Transverse colon (tissue), 4 donors: ENCODE data around the gene HSPA1A. TPM values are rescaled to one million over a fixed set of nuclear protein-coding genes. Genes with fewer than 3 reads are reported as not detected.

Experiments
- DNase-seq: peaks from one replicate; pipeline ENCODE4 v3.0.0-alpha.2; 2019
- H3K27ac ChIP-seq, 4 donors: fragments of 200-600 bp; sonication (generic); 2 replicates each; pipeline ENCODE4 v1.5.1; 2016 to 2018; ENCODE audit warnings: inconsistent platforms in 4 of 4
- H3K27me3 ChIP-seq: fragments of 200-600 bp; sonication (generic); 2 replicates; pipeline ENCODE4 v1.5.1; 2017; ENCODE audit warnings: inconsistent platforms
- H3K36me3 ChIP-seq, 4 donors: fragments of 200-600 bp; sonication (generic); 2 replicates each; pipeline ENCODE4 v1.5.1; 2017 to 2019; ENCODE audit warnings: inconsistent platforms in 4 of 4
- H3K4me1 ChIP-seq, 4 donors: fragments of 200-600 bp; sonication (generic); 2 replicates each; pipeline ENCODE4 v1.5.1; 2017 to 2020; ENCODE audit warnings: inconsistent platforms in 4 of 4
- H3K4me3 ChIP-seq, 4 donors: fragments of 200-600 bp; sonication (generic); 1 replicate in 1 of 4; 2 replicates in 3 of 4; pipeline versions ENCODE4 v1.5.1 to v1.6.1; 2017 to 2019; ENCODE audit warnings: inconsistent platforms in 4 of 4
- H3K9me3 ChIP-seq, 2 donors: fragments of 200-600 bp; sonication (generic); 2 replicates each; pipeline ENCODE4 v1.5.1; 2017 to 2019; ENCODE audit warnings: inconsistent platforms in 2 of 2
- EP300 ChIP-seq: sonication (generic); formaldehyde crosslinking; IDR thresholded peaks from one replicate; pipeline ENCODE4 v1.6.1; 2017; ENCODE audit warnings: antibody characterized with exemption, low read depth
- POLR2A ChIP-seq: fragments of 450-650 bp; IDR thresholded peaks from one replicate; pipeline ENCODE4 v1.6.1; 2016; ENCODE audit warnings: antibody characterized with exemption, mild to moderate bottlenecking, moderate library complexity
- POLR2AphosphoS5 ChIP-seq, 3 donors: sonication (generic); formaldehyde crosslinking; IDR thresholded peaks; one replicate each; pipeline ENCODE4 v1.6.1; 2016; ENCODE audit warnings: antibody characterized with exemption in 3 of 3
- WGBS, 2 donors: methylation state at CpG; one replicate each; pipeline ENCODE4 v1.1.5; 2018; ENCODE audit warnings: low coverage in 1 of 2; 5-methylcytosine and 5-hydroxymethylcytosine counted together
- in situ Hi-C, 4 donors: fragments of 200-750 bp; cut with MboI; loops; one replicate each; pipeline versions ENCODE4 v1.15.0 to v1.15.1; 2017; ENCODE audit warnings: low sequenced_read_pairs in 3 of 4, low pct_ligation_motif_present in 1 of 4, low pct_unique_long_range_greater_than_20kb in 1 of 4
- intact Hi-C: fragments of 100-400 bp; cut with DNase I; formaldehyde crosslinking; loops from one replicate; pipeline ENCODE4 v1.15.1; 2023; ENCODE audit warnings: low total_unique reads
- total RNA-seq, 4 donors: library from RNA; depleted of rRNA; stranded (reverse); fragments of >200 nt; gene quantifications; one replicate each; pipeline ENCODE4 v1.1.0, GENCODE V29; 2016
- TF ChIP-seq, protein P1 (sequence below), 5 experiments: fragments of 200-600 bp in 3 of 5; fragments of 450-650 bp in 2 of 5; sonication (generic) in 3 of 5; IDR thresholded peaks; 1 replicate in 2 of 5; 2 replicates in 3 of 5; pipeline ENCODE4 v1.5.1; 2016 to 2017; ENCODE audit warnings: antibody characterized with exemption in 5 of 5, inconsistent platforms in 3 of 5, mild to moderate bottlenecking in 2 of 5, moderate library complexity in 1 of 5

Gene HSPA1A
- total RNA-seq: 100 to 1,000 TPM; 192 to 247 (median 221) TPM

DNA sequence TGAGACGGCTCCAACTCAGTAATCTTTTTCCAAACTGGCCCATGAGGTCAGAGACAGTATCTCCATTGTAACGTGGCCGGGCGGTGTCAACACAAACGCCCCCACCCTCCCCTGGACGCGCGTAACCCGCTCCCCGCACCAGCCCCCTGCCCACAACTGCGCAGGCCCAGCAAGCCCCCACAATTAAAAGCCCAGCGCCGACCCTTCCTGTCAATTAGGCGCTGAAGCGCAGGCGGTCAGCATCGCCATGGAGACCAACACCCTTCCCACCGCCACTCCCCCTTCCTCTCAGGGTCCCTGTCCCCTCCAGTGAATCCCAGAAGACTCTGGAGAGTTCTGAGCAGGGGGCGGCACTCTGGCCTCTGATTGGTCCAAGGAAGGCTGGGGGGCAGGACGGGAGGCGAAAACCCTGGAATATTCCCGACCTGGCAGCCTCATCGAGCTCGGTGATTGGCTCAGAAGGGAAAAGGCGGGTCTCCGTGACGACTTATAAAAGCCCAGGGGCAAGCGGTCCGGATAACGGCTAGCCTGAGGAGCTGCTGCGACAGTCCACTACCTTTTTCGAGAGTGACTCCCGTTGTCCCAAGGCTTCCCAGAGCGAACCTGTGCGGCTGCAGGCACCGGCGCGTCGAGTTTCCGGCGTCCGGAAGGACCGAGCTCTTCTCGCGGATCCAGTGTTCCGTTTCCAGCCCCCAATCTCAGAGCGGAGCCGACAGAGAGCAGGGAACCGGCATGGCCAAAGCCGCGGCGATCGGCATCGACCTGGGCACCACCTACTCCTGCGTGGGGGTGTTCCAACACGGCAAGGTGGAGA lies at the start of gene HSPA1A, which contains the start of gene HSPA1L:
Gene HSPA1A (plus strand): TSS at position 519 of the 814 bp plus-strand sequence. CDS start 214 bp downstream, at position 733.
Gene HSPA1L (minus strand): TSS at position 259 of the 814 bp plus-strand sequence. CDS start 3,311 bp downstream, outside the sequence.
- H3K36me3 ChIP-seq: no peaks in the 10 kb centered on the region
- H3K27ac ChIP-seq: peak within 1 kb of the TSS; percentile 96 to 99 (median 98)
- intact Hi-C loops (no loop called here), in situ Hi-C loops (no loop called here)
- peak; percentile 96 for DNase-seq
- H3K4me3 ChIP-seq: peak within 1 kb of the TSS; percentile 34 to 65 (median 44)
- no peaks in the 10 kb centered on the region for H3K27me3 ChIP-seq
- TF ChIP-seq POLR2AphosphoS5 (IDR thresholded peaks at IDR 0.05): peak; percentile 100
- TF ChIP-seq EP300: no peak
- TF ChIP-seq, protein P1, sequence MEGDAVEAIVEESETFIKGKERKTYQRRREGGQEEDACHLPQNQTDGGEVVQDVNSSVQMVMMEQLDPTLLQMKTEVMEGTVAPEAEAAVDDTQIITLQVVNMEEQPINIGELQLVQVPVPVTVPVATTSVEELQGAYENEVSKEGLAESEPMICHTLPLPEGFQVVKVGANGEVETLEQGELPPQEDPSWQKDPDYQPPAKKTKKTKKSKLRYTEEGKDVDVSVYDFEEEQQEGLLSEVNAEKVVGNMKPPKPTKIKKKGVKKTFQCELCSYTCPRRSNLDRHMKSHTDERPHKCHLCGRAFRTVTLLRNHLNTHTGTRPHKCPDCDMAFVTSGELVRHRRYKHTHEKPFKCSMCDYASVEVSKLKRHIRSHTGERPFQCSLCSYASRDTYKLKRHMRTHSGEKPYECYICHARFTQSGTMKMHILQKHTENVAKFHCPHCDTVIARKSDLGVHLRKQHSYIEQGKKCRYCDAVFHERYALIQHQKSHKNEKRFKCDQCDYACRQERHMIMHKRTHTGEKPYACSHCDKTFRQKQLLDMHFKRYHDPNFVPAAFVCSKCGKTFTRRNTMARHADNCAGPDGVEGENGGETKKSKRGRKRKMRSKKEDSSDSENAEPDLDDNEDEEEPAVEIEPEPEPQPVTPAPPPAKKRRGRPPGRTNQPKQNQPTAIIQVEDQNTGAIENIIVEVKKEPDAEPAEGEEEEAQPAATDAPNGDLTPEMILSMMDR (IDR thresholded peaks at IDR 0.05): no peak
- peak; percentile 99 for TF ChIP-seq POLR2A
- 6% methylated on average over 44 of the region's 56 CpGs; no CpG with 5 or more reads in 1 of the 2 donors for WGBS, 2 donors
- no peaks in the 10 kb centered on the region for H3K9me3 ChIP-seq
- peaks cover 15 to 45% (median 40%) of the 10 kb centered on the region in 4 donors for H3K4me1 ChIP-seq

DNA sequence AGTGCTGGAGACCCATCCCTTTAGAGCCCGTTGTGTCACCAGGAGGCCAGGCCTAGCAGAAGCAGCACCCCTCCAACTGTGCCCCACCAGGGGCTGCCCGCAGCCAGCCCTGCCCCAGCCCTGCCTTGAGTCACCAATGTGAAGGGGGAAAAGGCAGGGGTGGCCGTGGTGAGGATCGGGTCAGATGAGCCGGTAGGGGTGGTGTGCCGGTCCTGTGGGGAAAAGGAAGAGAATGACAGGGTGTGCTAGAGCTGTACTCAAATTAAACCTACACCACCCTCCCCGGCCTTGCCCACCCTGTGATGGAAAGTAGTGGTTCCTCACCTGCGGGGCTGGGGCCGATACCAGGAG lies 49.8 kb upstream of the HSPA1A start:
- H3K36me3 ChIP-seq: no peaks in the 10 kb centered on the region
- no peak overlapping the region for H3K4me3 ChIP-seq
- no peaks in the 10 kb centered on the region for H3K27me3 ChIP-seq
- DNase-seq: no peak
- in situ Hi-C loops (loop anchor here in 2 of 4 donors (5.0 to 10.0 kb wide), 2 partner anchors 78 to 81 kb away; partner anchors contain the start of gene LY6G5C (in 1 of the 2)), intact Hi-C loops (no loop called here)
- H3K9me3 ChIP-seq: no peaks in the 10 kb centered on the region
- peaks cover 0 to 15% (median 6%) of the 10 kb centered on the region in 4 donors for H3K4me1 ChIP-seq
- 85 to 86% methylated on average over 5 to 9 of the region's 9 CpGs for WGBS, 2 donors
- H3K27ac ChIP-seq: no peak overlapping the region
- TF ChIP-seq EP300: no peak
- TF ChIP-seq, protein P1 (IDR thresholded peaks at IDR 0.05): no peak
- no peak for TF ChIP-seq POLR2AphosphoS5 (IDR thresholded peaks at IDR 0.05)
- TF ChIP-seq POLR2A: no peak

DNA sequence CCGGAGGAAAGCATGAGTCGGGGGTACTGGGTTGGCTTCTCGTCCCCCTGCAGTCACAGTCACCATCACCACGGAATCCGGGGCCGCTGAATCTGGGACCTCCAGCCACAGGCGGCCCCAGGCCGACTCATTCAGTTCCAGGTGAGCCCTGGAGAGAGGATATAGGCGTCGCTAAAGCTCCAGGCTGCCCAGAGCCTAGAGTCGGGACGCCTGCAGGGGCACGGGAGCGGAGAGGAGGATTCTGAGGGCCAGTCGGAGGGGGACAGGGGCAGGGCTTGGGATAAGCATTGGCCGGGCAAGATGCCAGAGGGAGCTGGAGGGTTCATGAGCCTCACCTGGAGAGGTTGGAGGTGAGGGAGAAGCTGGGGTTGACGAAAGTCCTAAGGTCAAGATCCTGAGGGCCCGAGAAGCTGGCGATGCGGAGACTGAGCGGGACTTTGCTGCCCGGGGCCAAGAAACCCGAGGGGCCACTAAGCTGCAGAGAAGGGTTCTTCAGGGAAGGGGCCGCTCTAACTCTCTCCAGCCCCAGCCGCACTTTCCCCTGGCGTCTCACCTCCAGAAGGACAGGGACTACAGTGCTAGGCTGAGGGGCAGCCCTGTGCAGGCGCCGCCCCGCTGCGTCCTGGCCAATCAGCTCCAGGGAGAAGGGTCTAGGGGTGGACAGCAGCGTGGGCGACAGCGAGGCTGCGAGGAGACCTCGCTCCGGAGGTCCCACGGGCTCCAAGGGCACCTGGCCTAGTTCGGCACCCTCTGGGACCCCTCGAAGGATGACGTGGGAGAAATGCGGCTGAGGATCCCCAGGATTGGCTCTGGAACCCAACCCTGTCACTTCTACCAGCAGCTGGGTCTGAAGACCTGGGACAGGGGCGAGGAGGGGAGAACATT lies 49.2 kb upstream of the HSPA1A start:
- peak overlapping the region in 2 of 4 donors; percentile 6 to 19 for H3K4me3 ChIP-seq
- no peak for DNase-seq
- no peaks in the 10 kb centered on the region for H3K9me3 ChIP-seq
- H3K27ac ChIP-seq: no peak overlapping the region
- H3K4me1 ChIP-seq: peaks cover 0 to 15% (median 8%) of the 10 kb centered on the region in 4 donors
- TF ChIP-seq POLR2AphosphoS5 (IDR thresholded peaks at IDR 0.05): no peak
- no peak for TF ChIP-seq EP300
- TF ChIP-seq POLR2A: no peak
- TF ChIP-seq, protein P1 (IDR thresholded peaks at IDR 0.05): no peak
- no peaks in the 10 kb centered on the region for H3K36me3 ChIP-seq
- 52 to 67% methylated on average over 11 to 42 of the region's 42 CpGs for WGBS, 2 donors
- in situ Hi-C loops (loop anchor here in 2 of 4 donors (5.0 to 10.0 kb wide), 2 partner anchors 79 to 81 kb away; partner anchors contain the start of gene LY6G5C (in 1 of the 2)), intact Hi-C loops (no loop called here)
- no peaks in the 10 kb centered on the region for H3K27me3 ChIP-seq
